ENCODE measurements around the gene KNTC1.

DNA sequence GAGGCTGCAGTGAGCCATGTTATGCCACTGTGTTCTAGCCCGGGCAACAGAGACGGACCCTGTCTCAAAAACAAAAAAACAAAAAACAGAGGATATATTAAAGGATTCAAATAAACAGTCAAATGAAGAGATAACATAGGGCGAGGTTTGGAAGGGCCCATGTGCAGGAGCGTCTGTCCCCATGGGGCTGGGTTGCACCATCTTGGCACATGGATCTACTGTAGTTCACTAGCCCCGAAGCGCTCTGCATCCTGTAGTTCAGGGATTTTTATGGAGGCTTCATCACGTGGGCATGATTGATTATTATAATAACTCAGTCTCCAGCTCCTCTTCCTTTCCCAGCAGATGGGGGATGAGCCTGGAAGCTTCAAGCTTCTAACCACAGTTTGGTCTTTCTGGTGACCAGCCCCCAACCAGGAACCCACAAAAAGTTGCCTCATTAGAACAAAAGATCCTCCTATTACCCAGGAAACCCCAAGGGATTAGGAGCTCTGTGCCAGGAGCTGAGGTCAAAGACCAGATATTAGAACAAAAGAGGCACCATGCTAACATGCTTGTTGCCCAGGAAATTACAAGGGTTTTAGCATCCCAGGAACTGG, 116.3 kb downstream of the KNTC1 start:
- TF ChIP-seq POLR2A (IDR thresholded peaks at IDR 0.05) (no peak), CTCF (IDR thresholded peaks at IDR 0.05) (no peak)
